NCI-H226 (cell line): ENCODE data around the gene WDR46.
"Not testable (repeated sequence)": the region's sequence is repeated elsewhere in the genome, so short reads cannot be mapped to it uniquely, and the experiment has no call there.

ENCODE experiments used
- DNase-seq: peaks from one replicate; pipeline ENCODE4 v3.0.0-alpha.2; 2015

Gene WDR46

DNA sequence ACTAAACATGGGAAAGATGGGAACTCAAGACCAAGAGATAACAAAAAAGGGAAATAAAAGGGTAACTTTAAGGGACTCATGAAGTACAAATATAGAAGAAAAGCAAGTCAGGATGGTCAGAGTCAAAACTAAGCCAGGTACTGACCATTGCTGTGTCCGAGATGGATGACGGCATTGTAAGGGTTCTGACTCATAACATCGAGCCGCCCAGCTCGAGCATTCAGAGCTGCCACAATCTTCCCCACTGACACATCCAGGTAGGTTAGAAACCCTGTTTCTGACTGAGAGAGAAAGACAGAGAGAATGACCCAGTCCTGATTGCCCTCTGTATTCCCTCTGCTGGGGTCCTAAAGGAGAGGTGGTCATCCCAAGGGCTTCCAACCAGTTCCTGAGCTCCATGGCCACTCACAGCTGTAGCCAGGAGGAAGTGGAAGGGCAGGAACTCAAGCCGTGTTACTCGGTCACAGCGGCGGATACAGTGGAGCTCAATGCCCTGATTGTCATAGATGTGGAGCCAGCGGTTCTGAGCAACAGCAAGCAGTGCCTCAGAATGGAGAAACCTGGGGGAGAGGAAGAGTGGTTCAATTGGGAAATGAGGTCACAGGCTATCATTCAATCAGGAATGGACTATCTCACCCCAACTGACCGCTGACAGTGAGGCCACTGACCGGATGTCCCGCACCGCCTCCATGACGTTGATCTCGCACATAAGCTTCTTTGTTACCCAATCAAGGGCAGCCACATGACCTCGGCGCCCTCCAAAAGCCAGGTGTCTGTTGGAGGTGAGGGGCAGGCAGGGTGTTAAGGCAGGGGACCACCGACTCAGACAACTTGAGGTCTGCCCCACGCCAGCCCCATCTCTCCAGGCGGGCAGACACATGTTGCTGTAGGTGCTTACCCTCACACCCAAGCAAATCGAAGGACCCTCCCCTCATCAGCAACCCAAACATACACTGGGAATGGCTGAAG is 1.8 kb downstream of the WDR46 start:
- DNase-seq, result no peak

DNA sequence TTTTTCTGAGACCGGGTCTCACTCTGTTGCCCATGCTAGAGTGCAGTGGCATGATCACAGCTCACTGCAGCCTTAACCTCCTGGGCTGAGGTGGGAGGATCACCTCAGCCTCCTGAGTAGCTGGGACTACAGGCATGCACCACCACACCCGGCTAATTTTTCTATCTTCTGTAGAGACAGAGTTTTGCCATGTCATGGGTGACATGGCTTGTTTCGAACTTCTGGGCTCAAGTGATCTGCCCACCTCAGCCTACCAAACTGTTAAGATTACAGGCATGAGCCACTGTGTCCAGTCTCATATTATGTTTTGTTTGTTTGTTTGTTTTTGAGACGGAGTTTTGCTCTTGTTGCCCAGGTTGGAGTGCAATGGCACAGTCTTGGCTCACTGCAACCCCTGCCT is 3.8 kb downstream of the WDR46 start:
- not testable (repeated sequence) for DNase-seq

GRCh38 chr6:33280539-33280938 is 8.5 kb downstream of the WDR46 start:
- DNase-seq, result no peak

DNA sequence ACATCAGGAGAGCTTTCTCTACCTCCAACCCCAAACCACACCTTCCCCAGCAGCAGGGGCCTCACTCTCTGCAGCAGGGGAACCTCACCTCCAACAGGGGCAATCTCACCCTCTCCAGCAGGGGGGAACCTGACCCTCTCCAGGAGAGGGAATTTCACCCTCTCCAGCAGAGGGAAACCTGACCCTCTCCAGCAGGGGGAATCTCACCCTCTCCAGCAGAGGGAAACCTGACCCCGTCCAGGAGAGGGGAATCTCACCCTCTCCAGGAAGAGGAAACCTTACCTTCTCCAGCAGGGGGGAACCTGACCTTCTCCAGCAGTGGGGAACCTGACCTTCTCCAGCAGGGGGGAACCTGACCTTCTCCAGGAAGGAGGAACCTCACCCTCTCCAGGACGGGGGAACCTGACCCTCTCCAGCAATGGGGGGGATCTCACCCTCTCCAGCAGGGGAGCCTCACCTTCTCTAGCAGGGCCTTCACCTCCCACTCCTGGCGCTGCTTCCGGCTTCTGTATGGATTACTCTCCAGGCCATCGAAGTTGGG is 9.0 kb downstream of the WDR46 start:
- peak; percentile 58 for DNase-seq

- DNase-seq, result no peak
Observed at GRCh38 chr6:33279257-33279695, 9.8 kb downstream of the WDR46 start.

- no peak for DNase-seq
Observed at GRCh38 chr6:33278810-33279209, 10.2 kb downstream of the WDR46 start.

DNA sequence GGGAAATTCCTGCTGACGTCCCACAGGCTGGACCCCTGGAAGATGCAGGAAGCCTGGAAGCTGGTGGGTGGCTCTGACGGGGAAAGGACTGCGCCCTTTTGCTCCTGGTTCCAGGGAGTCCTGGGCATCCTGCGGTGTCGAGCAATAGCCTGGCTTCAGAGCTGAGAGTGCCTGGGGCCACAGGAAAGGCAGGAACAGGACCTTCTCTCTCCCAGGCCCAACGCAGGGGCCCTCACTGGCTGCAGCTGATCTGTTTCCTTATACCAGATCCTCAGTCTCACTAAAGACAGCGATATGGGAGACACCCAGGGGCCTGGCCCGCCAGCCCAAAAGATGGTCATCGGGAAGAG is 10.7 kb downstream of the WDR46 start:
- DNase-seq, result no peak

GRCh38 chr6:33277663-33278391 is 11.2 kb downstream of the WDR46 start:
- DNase-seq, result peak; percentile 27

DNA sequence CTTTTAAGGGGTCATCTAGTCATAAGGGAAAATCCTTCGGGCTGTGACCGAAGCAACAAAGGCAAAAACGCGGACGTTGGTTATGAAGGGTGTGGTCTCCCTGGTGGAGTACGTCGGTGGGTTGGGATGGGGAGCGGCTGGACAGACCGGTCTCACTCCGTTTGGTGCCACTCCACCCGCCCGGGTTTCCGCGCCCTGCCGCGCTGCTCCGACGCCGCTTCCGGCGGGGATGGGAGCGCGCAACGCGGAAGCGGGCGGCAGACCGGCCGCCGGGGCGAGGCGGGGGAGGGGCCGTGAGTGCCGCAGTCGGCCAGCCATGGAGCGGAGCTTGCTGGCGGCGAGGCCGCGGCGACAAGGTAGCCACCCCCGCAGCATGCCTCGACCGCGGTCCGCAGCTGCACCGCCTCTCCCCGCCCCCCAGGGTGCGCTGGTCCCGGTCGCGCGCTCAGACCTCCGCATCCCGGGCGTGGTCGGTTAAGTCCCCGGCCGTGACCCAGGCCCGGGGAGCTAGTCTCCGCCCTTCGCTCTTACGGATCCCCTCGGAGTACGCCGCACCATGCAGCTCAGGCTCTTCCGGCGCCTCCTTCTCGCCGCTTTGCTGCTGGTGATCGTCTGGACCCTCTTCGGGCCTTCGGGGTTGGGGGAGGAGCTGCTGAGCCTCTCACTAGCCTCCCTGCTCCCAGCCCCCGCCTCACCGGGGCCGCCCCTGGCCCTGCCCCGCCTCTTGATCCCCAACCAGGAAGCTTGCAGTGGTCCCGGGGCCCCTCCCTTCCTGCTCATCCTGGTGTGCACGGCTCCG is 12.0 kb downstream of the WDR46 start, which contains the start of gene B3GALT4:
Gene B3GALT4 (plus strand): TSS at position 260 of the 799 bp plus-strand sequence. CDS start 297 bp downstream, at position 557.
- peak; percentile 61 for DNase-seq

DNA sequence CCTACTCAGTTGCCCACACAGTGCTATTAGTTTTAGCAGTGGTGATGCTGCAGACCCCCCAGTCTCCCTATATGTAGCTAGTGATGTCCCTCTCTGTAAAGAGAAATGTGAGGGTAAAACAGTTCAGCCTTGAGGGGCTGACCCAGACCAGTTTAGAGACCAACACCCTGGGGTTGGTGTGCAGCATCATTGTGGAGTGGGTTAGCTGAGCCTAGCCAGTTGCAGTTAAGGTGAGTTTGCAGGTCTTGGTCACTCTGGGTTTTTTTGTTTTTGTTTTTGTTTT is 12.5 kb downstream of the WDR46 start:
- DNase-seq, result no peak

- not testable (repeated sequence) for DNase-seq
Observed at GRCh38 chr6:33275795-33276580, 13.1 kb downstream of the WDR46 start.

GRCh38 chr6:33273924-33274902 is 14.8 kb downstream of the WDR46 start:
- no peak for DNase-seq

DNA sequence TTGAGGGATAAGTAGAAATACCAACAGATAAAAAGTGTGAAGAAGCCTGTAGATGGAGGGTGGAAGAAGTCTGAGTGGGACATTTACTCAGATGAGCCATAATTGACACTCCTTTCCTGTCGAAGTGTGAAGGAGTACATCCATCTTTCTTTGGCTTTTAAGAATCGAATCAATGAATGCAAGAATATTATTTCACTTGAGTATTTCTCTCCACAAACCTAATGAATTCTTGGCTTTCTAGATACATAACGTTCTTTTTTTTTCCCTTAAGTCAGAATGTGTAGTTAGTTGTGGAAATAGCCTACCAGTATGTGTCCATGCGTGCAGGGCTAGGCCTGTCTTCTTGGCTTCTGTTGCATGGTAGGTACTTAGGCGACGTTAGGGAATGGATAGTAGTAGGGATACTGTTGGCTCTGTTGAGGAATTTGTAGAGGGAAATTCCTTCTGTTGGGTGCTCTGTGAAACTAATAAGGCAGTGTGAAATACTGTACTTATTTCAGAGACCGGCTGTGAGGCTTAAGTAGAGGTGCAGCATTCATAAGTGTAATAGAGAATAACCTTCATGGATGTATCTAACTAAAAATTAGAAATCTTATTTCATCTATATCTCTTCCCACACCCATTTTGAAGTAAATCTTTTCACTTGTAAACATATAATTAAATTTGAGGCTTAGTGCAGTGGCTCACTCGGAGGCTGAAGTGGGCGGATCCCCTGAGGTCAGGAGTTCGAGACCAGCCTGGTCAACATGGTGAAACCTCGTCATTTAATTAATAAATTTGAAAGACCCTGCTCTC is 15.7 kb downstream of the WDR46 start:
- DNase-seq, result no peak

DNA sequence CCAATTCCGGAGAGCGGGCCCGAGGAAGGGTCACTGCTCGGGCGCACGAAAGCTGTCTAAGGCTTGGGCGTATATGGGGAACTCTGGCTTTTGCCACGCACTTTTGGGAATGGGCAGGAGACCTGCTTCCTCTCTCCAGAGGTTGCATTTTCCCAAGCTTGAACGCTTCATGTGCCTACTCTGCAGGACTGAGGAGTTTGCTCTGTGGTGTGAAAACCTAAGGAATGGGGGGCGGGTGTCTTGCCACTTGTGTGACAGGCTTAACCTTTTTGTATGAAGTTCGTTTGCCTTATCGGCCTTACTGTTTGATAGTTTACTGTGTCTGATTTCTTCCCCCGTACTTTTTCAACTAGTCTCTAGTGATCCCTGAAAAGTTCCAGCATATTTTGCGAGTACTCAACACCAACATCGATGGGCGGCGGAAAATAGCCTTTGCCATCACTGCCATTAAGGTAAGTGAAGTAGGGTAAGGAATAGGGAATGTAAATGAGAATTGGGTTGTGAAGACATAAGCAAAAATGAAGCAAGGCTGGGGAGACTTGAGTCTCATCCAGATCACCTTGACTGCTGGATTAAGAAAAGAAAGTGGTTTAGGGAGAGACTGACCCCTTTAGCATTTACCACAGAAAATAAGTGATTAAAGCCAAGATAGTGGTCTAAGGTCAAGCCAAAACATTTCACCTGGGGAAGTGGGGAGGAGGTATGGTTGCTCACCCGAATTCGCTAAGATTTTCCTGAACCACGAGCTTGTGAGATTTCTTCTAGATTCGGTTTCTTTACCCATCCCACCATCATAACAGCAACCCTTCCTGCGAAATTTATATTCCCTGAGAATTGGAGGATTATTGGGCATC is 16.5 kb downstream of the WDR46 start:
- DNase-seq, result no peak

GRCh38 chr6:33271468-33272274 is 17.4 kb downstream of the WDR46 start, which contains the start of the genes RPS18 and VPS52:
TSS of gene RPS18 (plus strand) at chr6:33272075. CDS start at chr6:33272120, 45 bp downstream.
TSS of gene VPS52 (minus strand) at chr6:33271876. CDS start at chr6:33271675, 201 bp downstream.
- peak; percentile 94 for DNase-seq

- DNase-seq, result no peak
Observed at GRCh38 chr6:33271117-33271467, 17.9 kb downstream of the WDR46 start.

DNA sequence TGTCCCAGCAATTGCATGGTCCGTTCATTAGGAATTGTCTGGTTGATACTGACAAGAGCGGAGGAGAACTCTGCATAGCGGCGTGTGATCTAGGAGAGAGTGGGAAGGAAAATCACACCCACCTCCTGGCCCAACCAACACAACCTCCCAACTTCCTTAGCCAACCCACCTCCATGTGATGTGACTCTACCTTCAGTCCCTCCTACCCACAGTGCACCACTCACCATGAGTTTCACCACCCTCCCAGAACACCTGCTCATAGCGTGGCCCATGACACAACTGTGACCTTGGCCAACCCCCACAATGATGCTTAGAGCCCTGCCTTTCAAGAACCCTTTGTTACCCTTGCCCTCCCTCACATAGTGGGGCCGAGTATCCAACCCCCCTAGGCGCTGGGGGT is 25.0 kb downstream of the WDR46 start:
- no peak for DNase-seq

DNA sequence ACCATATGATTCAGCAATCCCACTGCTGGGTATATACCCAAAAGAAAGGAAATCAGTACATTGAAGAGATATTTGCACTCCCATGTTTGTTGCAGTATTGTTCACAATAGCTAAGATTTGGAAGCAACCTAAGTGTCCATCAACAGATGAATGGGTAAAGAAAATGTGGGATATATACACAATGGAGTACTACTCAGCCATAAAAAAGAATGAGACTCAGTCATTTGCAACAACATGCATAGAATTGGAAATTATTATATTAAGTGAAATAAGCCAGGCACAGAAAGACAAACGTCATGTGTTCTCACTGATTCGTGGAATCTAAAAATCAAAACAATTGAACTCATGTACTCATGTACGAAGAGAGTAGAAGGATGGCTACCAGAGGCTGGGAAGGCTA is 26.5 kb downstream of the WDR46 start:
- not testable (repeated sequence) for DNase-seq
